Measurements from ENCODE around the gene ALOXE3.
A peak's percentile ranks its signal among the peaks of the same experiment; 100 is the strongest.

Gene ALOXE3

GRCh38 chr17:8142158-8142886 is 24.0 kb upstream of the ALOXE3 start:
- DNase-seq (ENCODE audit: low read depth), result no peak

GRCh38 chr17:8141741-8142140 is 23.4 kb upstream of the ALOXE3 start:
- DNase-seq (ENCODE audit: low read depth), result no peak

- no peak for DNase-seq (ENCODE audit: low read depth)
Measured at GRCh38 chr17:8141045-8141444, 22.7 kb upstream of the ALOXE3 start.

- no peak for DNase-seq (ENCODE audit: low read depth)
Measured at GRCh38 chr17:8140065-8141029, 22.0 kb upstream of the ALOXE3 start.

GRCh38 chr17:8138672-8139371 is 20.5 kb upstream of the ALOXE3 start:
- DNase-seq (ENCODE audit: low read depth), result peak; percentile 99

GRCh38 chr17:8138374-8138671 is 20.0 kb upstream of the ALOXE3 start:
- DNase-seq (ENCODE audit: low read depth), result no peak

GRCh38 chr17:8137645-8138373 is 19.5 kb upstream of the ALOXE3 start:
- no peak for DNase-seq (ENCODE audit: low read depth)

- DNase-seq (ENCODE audit: low read depth), result no peak
Measured at GRCh38 chr17:8133941-8134340, 15.6 kb upstream of the ALOXE3 start.

GRCh38 chr17:8133399-8133798 is 15.1 kb upstream of the ALOXE3 start:
- DNase-seq (ENCODE audit: low read depth), result no peak

GRCh38 chr17:8131844-8132441 is 13.6 kb upstream of the ALOXE3 start:
- DNase-seq (ENCODE audit: low read depth), result no peak

GRCh38 chr17:8128125-8128784 is 9.9 kb upstream of the ALOXE3 start:
- DNase-seq (ENCODE audit: low read depth), result no peak

- no peak for DNase-seq (ENCODE audit: low read depth)
Measured at GRCh38 chr17:8126491-8127066, 8.3 kb upstream of the ALOXE3 start.

GRCh38 chr17:8125947-8126490 is 7.7 kb upstream of the ALOXE3 start:
- no peak for DNase-seq (ENCODE audit: low read depth)

GRCh38 chr17:8125154-8125946 is 7.0 kb upstream of the ALOXE3 start:
- DNase-seq (ENCODE audit: low read depth), result peak; percentile 79

GRCh38 chr17:8124350-8125153 is 6.2 kb upstream of the ALOXE3 start:
- DNase-seq (ENCODE audit: low read depth), result no peak

GRCh38 chr17:8123695-8124349 is 5.5 kb upstream of the ALOXE3 start, which contains the start of gene HES7:
Gene HES7 (minus strand): TSS chr17:8124106. CDS start chr17:8124084, 22 bp downstream.
- no peak for DNase-seq (ENCODE audit: low read depth)

- DNase-seq (ENCODE audit: low read depth), result no peak
Measured at GRCh38 chr17:8122924-8123694, 4.8 kb upstream of the ALOXE3 start.
